Trophoblast cell (in vitro differentiated cells and primary cell): ENCODE results near the gene KIF7.
"Not testable (repeated sequence)": the region's sequence is repeated elsewhere in the genome, so short reads cannot be mapped to it uniquely, and the experiment has no call there.

Experiments used
- DNase-seq, 2 donors: peaks; one replicate each; pipeline ENCODE4 v3.0.0-alpha.2; 2016
- H2AFZ ChIP-seq: 2 replicates; pipeline ENCODE4 v1.6.1; 2013; ENCODE audit warnings: low read length, moderate library complexity, mild to moderate bottlenecking; ENCODE audit not compliant: insufficient read depth, poor library complexity
- H2AK5ac ChIP-seq: 2 replicates; pipeline ENCODE4 v1.6.1; 2013; ENCODE audit warnings: mild to moderate bottlenecking, low read length
- H2BK120ac ChIP-seq: 2 replicates; pipeline ENCODE4 v1.6.1; 2013; ENCODE audit warnings: low read length, mild to moderate bottlenecking, moderate library complexity; ENCODE audit not compliant: insufficient read depth, poor library complexity
- H2BK12ac ChIP-seq: 2 replicates; pipeline ENCODE4 v1.6.1; 2013; ENCODE audit warnings: mild to moderate bottlenecking, low read length, moderate library complexity
- H2BK5ac ChIP-seq: 2 replicates; pipeline ENCODE4 v1.6.1; 2013; ENCODE audit warnings: low read length, low read depth, moderate library complexity, mild to moderate bottlenecking; ENCODE audit not compliant: poor library complexity
- H3K14ac ChIP-seq: 2 replicates; pipeline ENCODE4 v1.6.1; 2013; ENCODE audit warnings: mild to moderate bottlenecking, low read length
- H3K18ac ChIP-seq: 2 replicates; pipeline ENCODE4 v1.6.1; 2013; ENCODE audit warnings: mild to moderate bottlenecking, low read length
- H3K23ac ChIP-seq: 2 replicates; pipeline ENCODE4 v1.6.1; 2013; ENCODE audit warnings: low read length
- H3K27ac ChIP-seq: 2 replicates; pipeline ENCODE4 v1.5.1; 2013; ENCODE audit warnings: low read depth, mild to moderate bottlenecking, inconsistent platforms, low read length, moderate library complexity
- H3K27me3 ChIP-seq: 2 replicates; pipeline ENCODE4 v1.6.1; 2013; ENCODE audit warnings: inconsistent platforms, mild to moderate bottlenecking, low read length, moderate library complexity; ENCODE audit not compliant: insufficient read depth
- H3K36me3 ChIP-seq, 2 experiments: 1 replicate in 1 of 2; 2 replicates in 1 of 2; pipeline ENCODE4 v1.6.1; 2013; ENCODE audit warnings: low read length in 2 of 2, mild to moderate bottlenecking in 2 of 2, moderate library complexity in 1 of 2; ENCODE audit not compliant: insufficient read depth in 2 of 2, control insufficient read depth in 1 of 2
- H3K4ac ChIP-seq: 2 replicates; pipeline ENCODE4 v1.6.1; 2013; ENCODE audit warnings: low read depth, mild to moderate bottlenecking, low read length, moderate library complexity
- H3K4me1 ChIP-seq, 2 experiments: 1 replicate in 1 of 2; 2 replicates in 1 of 2; pipeline ENCODE4 v1.6.1; 2013; ENCODE audit warnings: low read length in 2 of 2, mild to moderate bottlenecking in 2 of 2, moderate library complexity in 1 of 2; ENCODE audit not compliant: insufficient read depth in 2 of 2, control insufficient read depth in 1 of 2
- H3K4me2 ChIP-seq: 2 replicates; pipeline ENCODE4 v1.6.1; 2013; ENCODE audit warnings: inconsistent platforms, mild to moderate bottlenecking, low read length, moderate library complexity
- H3K4me3 ChIP-seq: 2 replicates; pipeline ENCODE4 v1.5.1; 2013; ENCODE audit warnings: mild to moderate bottlenecking, low read depth, low read length, inconsistent platforms
- H3K79me1 ChIP-seq: one replicate; pipeline ENCODE4 v1.6.1; 2013; ENCODE audit warnings: low read length
- H3K79me2 ChIP-seq: 2 replicates; pipeline ENCODE4 v1.6.1; 2013; ENCODE audit warnings: low read length, mild to moderate bottlenecking; ENCODE audit not compliant: control insufficient read depth, insufficient read depth, poor library complexity
- H3K9ac ChIP-seq: 2 replicates; pipeline ENCODE4 v1.6.1; 2013; ENCODE audit warnings: mild to moderate bottlenecking, low read length
- H3K9me3 ChIP-seq: 2 replicates; pipeline ENCODE4 v1.6.1; 2013; ENCODE audit warnings: low read depth, mild to moderate bottlenecking, control low read depth, inconsistent platforms, low read length; ENCODE audit not compliant: insufficient read depth
- H4K12ac ChIP-seq: 2 replicates; pipeline ENCODE4 v1.6.1; 2013; ENCODE audit warnings: low read depth, mild to moderate bottlenecking, low read length, moderate library complexity
- H4K8ac ChIP-seq: 2 replicates; pipeline ENCODE4 v1.6.1; 2013; ENCODE audit warnings: low read depth, mild to moderate bottlenecking, low read length, moderate library complexity
- H4K91ac ChIP-seq: one replicate; pipeline ENCODE4 v1.6.1; 2013; ENCODE audit warnings: low read depth, mild to moderate bottlenecking, low read length, moderate library complexity
- WGBS: extraction: QIAGEN DNeasy Blood & Tissue Kit; methylation state at CpG from one replicate; pipeline ENCODE4 v1.1.7; 2013; ENCODE audit warnings: missing lambda C conversion rate; ENCODE audit not compliant: insufficient read length, insufficient coverage; ENCODE audit errors: extremely low coverage; 5-methylcytosine and 5-hydroxymethylcytosine counted together

KIF7 gene

GRCh38 chr15:89693091-89693490 lies 37.8 kb upstream of the KIF7 start:
- Histone ChIP-seq H2AFZ (no peak overlapping the region), H2BK5ac (no peak overlapping the region), H3K9me3 (no peaks in the 10 kb centered on the region), H3K23ac (no peak overlapping the region), H3K4me1 (peaks cover 2 to 8% of the 10 kb centered on the region in 2 experiments), H3K79me2 (peaks cover 4% of the 10 kb centered on the region), H3K4me3 (no peak overlapping the region), H3K4me2 (no peak overlapping the region), H3K79me1 (peaks cover 4% of the 10 kb centered on the region), H3K36me3 (no peaks in the 10 kb centered on the region), H3K9ac (no peak overlapping the region), H3K27me3 (no peaks in the 10 kb centered on the region), H4K91ac (no peak overlapping the region), H4K12ac (no peak overlapping the region), H3K14ac (no peak overlapping the region), H3K27ac (no peak overlapping the region), H3K4ac (no peak overlapping the region), H2BK120ac (no peak overlapping the region), H4K8ac (no peak overlapping the region), H2AK5ac (no peak overlapping the region), H2BK12ac (no peak overlapping the region), H3K18ac (no peak overlapping the region)
- no CpG with 5 or more reads among the region's 2 CpGs for WGBS
- DNase-seq: no peak

GRCh38 chr15:89690276-89691218 lies 35.3 kb upstream of the KIF7 start, which contains the start of the genes PEX11A and WDR93:
TSS of gene PEX11A (minus strand) at chr15:89690754. CDS start at chr15:89690632, 122 bp downstream.
TSS of gene WDR93 (plus strand) at chr15:89690811. CDS start at chr15:89701747, 10,936 bp downstream.
- Histone ChIP-seq H3K36me3 (no peaks in the 10 kb centered on the region), H3K4me1 (peaks cover 2 to 8% of the 10 kb centered on the region in 2 experiments), H3K4ac (peak within 1 kb of the TSS; percentile 34), H3K79me2 (peaks cover 4% of the 10 kb centered on the region), H3K27ac (no peak within 1 kb of the TSS), H2BK120ac (peak within 1 kb of the TSS; percentile 6), H3K79me1 (peaks cover 4% of the 10 kb centered on the region), H2AFZ (peak within 1 kb of the TSS; percentile 98), H3K18ac (peak within 1 kb of the TSS; percentile 35), H3K9ac (peak within 1 kb of the TSS; percentile 41), H3K23ac (no peak within 1 kb of the TSS), H2BK12ac (no peak within 1 kb of the TSS), H2AK5ac (no peak within 1 kb of the TSS), H3K4me2 (peak within 1 kb of the TSS; percentile 85), H4K12ac (peak within 1 kb of the TSS; percentile 77), H3K9me3 (no peaks in the 10 kb centered on the region), H3K14ac (peak within 1 kb of the TSS; percentile 66), H3K4me3 (peak within 1 kb of the TSS; percentile 86), H3K27me3 (no peaks in the 10 kb centered on the region), H4K8ac (peak within 1 kb of the TSS; percentile 96), H2BK5ac (no peak within 1 kb of the TSS), H4K91ac (peak within 1 kb of the TSS; percentile 66)
- peak; percentile 75 to 86 for DNase-seq
- WGBS: no CpG with 5 or more reads among the region's 60 CpGs

- not testable (repeated sequence) for H3K4ac ChIP-seq, H3K18ac ChIP-seq, H3K23ac ChIP-seq, H4K91ac ChIP-seq, H2BK120ac ChIP-seq, H3K14ac ChIP-seq, H3K27ac ChIP-seq, H2BK5ac ChIP-seq, H2BK12ac ChIP-seq, H3K79me2 ChIP-seq, H3K27me3 ChIP-seq, H2AK5ac ChIP-seq, H3K4me1 ChIP-seq, DNase-seq, H3K79me1 ChIP-seq, H3K36me3 ChIP-seq, H3K9me3 ChIP-seq
- Histone ChIP-seq H2AFZ (peak overlapping the region; percentile 98), H3K4me2 (peak overlapping the region; percentile 85), H4K12ac (peak overlapping the region; percentile 77), H3K4me3 (peak overlapping the region; percentile 86), H3K9ac (peak overlapping the region; percentile 41), H4K8ac (peak overlapping the region; percentile 96)
- WGBS: no CpG with 5 or more reads among the region's 15 CpGs
Measured at GRCh38 chr15:89689930-89690275, 34.6 kb upstream of the KIF7 start.

- DNase-seq: no peak
- no peak overlapping the region for H4K91ac ChIP-seq
- H3K9me3 ChIP-seq: no peaks in the 10 kb centered on the region
- H4K12ac ChIP-seq: no peak overlapping the region
- peaks cover 4% of the 10 kb centered on the region for H3K79me1 ChIP-seq
- peaks cover 4% of the 10 kb centered on the region for H3K79me2 ChIP-seq
- H2BK12ac ChIP-seq: no peak overlapping the region
- H3K4me1 ChIP-seq: peaks cover 2 to 8% of the 10 kb centered on the region in 2 experiments
- no peak overlapping the region for H3K4me3 ChIP-seq
- no peak overlapping the region for H3K4me2 ChIP-seq
- no peak overlapping the region for H3K23ac ChIP-seq
- no peak overlapping the region for H3K9ac ChIP-seq
- H3K27ac ChIP-seq: no peak overlapping the region
- no peak overlapping the region for H2BK120ac ChIP-seq
- no peaks in the 10 kb centered on the region for H3K36me3 ChIP-seq
- H2AFZ ChIP-seq: no peak overlapping the region
- no peak overlapping the region for H3K14ac ChIP-seq
- no peak overlapping the region for H4K8ac ChIP-seq
- H3K27me3 ChIP-seq: no peaks in the 10 kb centered on the region
- no peak overlapping the region for H2BK5ac ChIP-seq
- H3K18ac ChIP-seq: no peak overlapping the region
- H3K4ac ChIP-seq: no peak overlapping the region
- no peak overlapping the region for H2AK5ac ChIP-seq
Measured at GRCh38 chr15:89686522-89686921, 31.3 kb upstream of the KIF7 start.
